Loucy (cell line): ENCODE measurements around the gene PLSCR4.

ENCODE experiments used
- H2AFZ ChIP-seq: fragments of 200-600 bp; sonication (generic); 2 replicates; pipeline ENCODE4 v1.6.0; 2016; ENCODE audit warnings: antibody characterized with exemption, mild to moderate bottlenecking, low read length, moderate library complexity
- H3F3A ChIP-seq: fragments of 200-600 bp; 2 replicates; pipeline ENCODE4 v1.6.0; 2016; ENCODE audit warnings: antibody characterized with exemption, low read depth, mild to moderate bottlenecking
- H3K27me3 ChIP-seq: fragments of 200-600 bp; sonication (generic); 2 replicates; pipeline ENCODE4 v1.6.1; 2014; ENCODE audit warnings: low read length, mild to moderate bottlenecking; ENCODE audit not compliant: insufficient read depth, poor library complexity, severe bottlenecking
- H3K36me3 ChIP-seq: fragments of 200-600 bp; sonication (generic); 2 replicates; pipeline ENCODE4 v1.6.1; 2016; ENCODE audit warnings: low read length; ENCODE audit not compliant: insufficient read depth
- H3K4me1 ChIP-seq: fragments of 200-600 bp; sonication (generic); 2 replicates; pipeline ENCODE4 v1.5.1; 2014; ENCODE audit warnings: low read length, mild to moderate bottlenecking; ENCODE audit not compliant: insufficient read depth, poor library complexity, severe bottlenecking
- H3K4me2 ChIP-seq: fragments of 200-600 bp; sonication (generic); 2 replicates; pipeline ENCODE4 v1.6.0; 2014; ENCODE audit warnings: antibody characterized with exemption, low read length, low read depth, mild to moderate bottlenecking; ENCODE audit not compliant: poor library complexity, severe bottlenecking
- H3K4me3 ChIP-seq: fragments of 200-600 bp; sonication (generic); 2 replicates; pipeline ENCODE4 v1.5.1; 2014; ENCODE audit warnings: low read length, mild to moderate bottlenecking, mixed read lengths; ENCODE audit not compliant: poor library complexity, severe bottlenecking
- H3K79me2 ChIP-seq: fragments of 200-600 bp; sonication (generic); 2 replicates; pipeline ENCODE4 v1.6.1; 2014; ENCODE audit warnings: low read length; ENCODE audit not compliant: insufficient read depth
- H3K9ac ChIP-seq: fragments of 200-600 bp; sonication (generic); 2 replicates; pipeline ENCODE4 v1.6.0; 2014; ENCODE audit warnings: mild to moderate bottlenecking, low read depth, low read length, moderate library complexity; ENCODE audit not compliant: poor library complexity, severe bottlenecking
- H3K9me2 ChIP-seq: fragments of 200-600 bp; sonication (generic); replicated peaks from 2 replicates; pipeline ENCODE4 v1.6.1; 2016; ENCODE audit warnings: low read depth, low read length, mixed read lengths
- H3K9me3 ChIP-seq: fragments of 200-600 bp; sonication (generic); 2 replicates; pipeline ENCODE4 v1.6.1; 2014; ENCODE audit warnings: mild to moderate bottlenecking, antibody characterized with exemption, low read length, low read depth; ENCODE audit not compliant: insufficient read depth
- H4K20me1 ChIP-seq: fragments of 200-600 bp; sonication (generic); 2 replicates; pipeline ENCODE4 v1.6.0; 2014; ENCODE audit warnings: antibody characterized with exemption, low read length, mild to moderate bottlenecking; ENCODE audit not compliant: insufficient read depth, poor library complexity, severe bottlenecking
- EZH2phosphoT487 ChIP-seq: fragments of 200-600 bp; IDR thresholded peaks from 2 replicates; pipeline ENCODE4 v1.6.1; 2018; ENCODE audit warnings: antibody characterized with exemption, mild to moderate bottlenecking, moderate library complexity, borderline replicate concordance
- TF ChIP-seq, protein P1 (sequence below): fragments of 200-600 bp; sonication (generic); conservative IDR thresholded peaks from 2 replicates; pipeline ENCODE4 v1.5.1; 2014; ENCODE audit warnings: mild to moderate bottlenecking, antibody characterized with exemption, low read length

PLSCR4 gene

DNA sequence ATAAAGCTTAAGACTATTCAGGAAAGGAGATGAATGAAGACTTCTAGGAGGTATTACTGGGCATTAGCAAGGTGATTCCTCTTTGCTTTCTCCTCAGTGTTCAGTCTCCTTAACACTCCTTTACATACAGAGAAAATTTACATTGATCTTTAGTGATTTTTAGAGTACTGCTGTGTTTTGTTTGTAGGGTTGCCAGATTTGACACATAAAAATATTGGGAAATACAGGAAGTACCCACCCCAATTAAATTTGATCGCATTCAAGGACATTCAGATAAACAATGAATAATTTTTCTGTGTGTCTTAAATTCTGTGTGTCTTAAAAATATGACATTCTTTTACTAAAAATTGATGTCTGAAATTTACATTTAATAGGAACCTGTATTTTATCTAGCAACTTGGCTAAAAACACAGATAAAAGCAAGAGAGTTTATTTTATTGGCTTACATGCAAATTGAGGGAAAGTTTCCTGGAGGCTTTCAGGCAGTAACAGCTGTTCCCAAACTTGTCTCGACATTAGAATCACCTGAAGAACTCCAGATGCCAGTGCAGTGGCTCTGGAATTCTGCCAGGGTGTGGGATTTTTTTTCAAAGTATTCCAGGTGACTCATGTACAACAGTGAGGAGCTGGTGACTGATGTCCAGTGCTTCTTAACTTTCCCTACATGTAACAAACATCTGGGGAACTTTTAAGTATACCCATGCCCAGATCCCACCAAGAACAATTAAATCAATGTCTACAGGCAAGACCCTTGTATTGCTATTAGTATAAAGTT lies 66.5 kb downstream of the PLSCR4 start:
- Histone ChIP-seq H3K79me2 (no peaks in the 10 kb centered on the region), H3F3A (no peaks in the 10 kb centered on the region), H2AFZ (no peak overlapping the region), H3K4me2 (no peak overlapping the region), H3K4me1 (no peaks in the 10 kb centered on the region), H3K36me3 (no peaks in the 10 kb centered on the region), H3K4me3 (no peak overlapping the region), H4K20me1 (no peaks in the 10 kb centered on the region), H3K9me3 (no peaks in the 10 kb centered on the region; the same call in 1 of the 2 replicates), H3K9ac (no peak overlapping the region), H3K27me3 (no peaks in the 10 kb centered on the region), H3K9me2 (no peaks in the 10 kb centered on the region)
- TF ChIP-seq EZH2phosphoT487 = no peak
- TF ChIP-seq, protein P1, sequence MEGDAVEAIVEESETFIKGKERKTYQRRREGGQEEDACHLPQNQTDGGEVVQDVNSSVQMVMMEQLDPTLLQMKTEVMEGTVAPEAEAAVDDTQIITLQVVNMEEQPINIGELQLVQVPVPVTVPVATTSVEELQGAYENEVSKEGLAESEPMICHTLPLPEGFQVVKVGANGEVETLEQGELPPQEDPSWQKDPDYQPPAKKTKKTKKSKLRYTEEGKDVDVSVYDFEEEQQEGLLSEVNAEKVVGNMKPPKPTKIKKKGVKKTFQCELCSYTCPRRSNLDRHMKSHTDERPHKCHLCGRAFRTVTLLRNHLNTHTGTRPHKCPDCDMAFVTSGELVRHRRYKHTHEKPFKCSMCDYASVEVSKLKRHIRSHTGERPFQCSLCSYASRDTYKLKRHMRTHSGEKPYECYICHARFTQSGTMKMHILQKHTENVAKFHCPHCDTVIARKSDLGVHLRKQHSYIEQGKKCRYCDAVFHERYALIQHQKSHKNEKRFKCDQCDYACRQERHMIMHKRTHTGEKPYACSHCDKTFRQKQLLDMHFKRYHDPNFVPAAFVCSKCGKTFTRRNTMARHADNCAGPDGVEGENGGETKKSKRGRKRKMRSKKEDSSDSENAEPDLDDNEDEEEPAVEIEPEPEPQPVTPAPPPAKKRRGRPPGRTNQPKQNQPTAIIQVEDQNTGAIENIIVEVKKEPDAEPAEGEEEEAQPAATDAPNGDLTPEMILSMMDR = no peak

DNA sequence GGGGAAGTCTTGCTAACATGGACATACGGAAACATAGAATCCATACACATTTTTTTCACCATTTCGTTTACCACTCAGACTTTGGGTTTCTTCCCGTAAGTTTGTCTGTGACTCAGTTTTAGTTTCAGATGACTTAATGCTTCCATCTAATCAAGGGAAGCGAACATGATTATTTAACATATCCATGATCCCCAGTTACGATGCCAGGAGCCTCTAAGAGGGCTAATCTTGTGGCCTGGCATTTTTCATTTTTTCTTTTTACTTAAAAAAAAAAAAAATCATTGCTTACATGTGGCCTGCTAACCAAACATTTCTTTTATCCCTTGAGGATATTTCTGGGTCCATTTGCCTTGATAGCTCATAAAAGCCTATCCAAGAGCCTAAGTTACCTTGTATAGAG lies 69.7 kb downstream of the PLSCR4 start:
- H3K4me3 ChIP-seq = no peak overlapping the region
- no peaks in the 10 kb centered on the region for H4K20me1 ChIP-seq
- no peak overlapping the region for H3K9ac ChIP-seq
- no peaks in the 10 kb centered on the region; the same call in 1 of the 2 replicates for H3K9me3 ChIP-seq
- TF ChIP-seq, protein P1 = no peak
- TF ChIP-seq EZH2phosphoT487 = no peak
- no peaks in the 10 kb centered on the region for H3K36me3 ChIP-seq
- H3K4me2 ChIP-seq = no peak overlapping the region
- H3K27me3 ChIP-seq = no peaks in the 10 kb centered on the region
- H3F3A ChIP-seq = no peaks in the 10 kb centered on the region
- H3K9me2 ChIP-seq = no peaks in the 10 kb centered on the region
- no peaks in the 10 kb centered on the region for H3K4me1 ChIP-seq
- no peaks in the 10 kb centered on the region for H3K79me2 ChIP-seq
- H2AFZ ChIP-seq = no peak overlapping the region

GRCh38 chr3:146180376-146180775 lies 70.5 kb downstream of the PLSCR4 start:
- no peaks in the 10 kb centered on the region for H4K20me1 ChIP-seq
- no peaks in the 10 kb centered on the region for H3K4me1 ChIP-seq
- no peak overlapping the region for H3K4me3 ChIP-seq
- no peaks in the 10 kb centered on the region for H3K36me3 ChIP-seq
- TF ChIP-seq, protein P1 = no peak
- TF ChIP-seq EZH2phosphoT487 = no peak
- no peaks in the 10 kb centered on the region for H3K79me2 ChIP-seq
- no peak overlapping the region for H3K9ac ChIP-seq
- H3K9me3 ChIP-seq = no peaks in the 10 kb centered on the region; the same call in 1 of the 2 replicates
- no peak overlapping the region for H2AFZ ChIP-seq
- no peaks in the 10 kb centered on the region for H3K9me2 ChIP-seq
- H3F3A ChIP-seq = no peaks in the 10 kb centered on the region
- no peak overlapping the region for H3K4me2 ChIP-seq
- H3K27me3 ChIP-seq = no peaks in the 10 kb centered on the region
